Epithelial cell of proximal tubule (primary cell): ENCODE results near the gene RABGAP1L. TPM values are rescaled to one million over a fixed set of nuclear protein-coding genes. Genes with fewer than 3 reads are reported as not detected.
"Not testable (repeated sequence)": the region's sequence is repeated elsewhere in the genome, so short reads cannot be mapped to it uniquely, and the experiment has no call there.

Source experiments
- DNase-seq: peaks from one replicate; pipeline ENCODE4 v3.0.0-alpha.2; 2011; ENCODE audit warnings: low read depth
- H3K4me3 ChIP-seq: 2 replicates; pipeline ENCODE4 v1.5.1; 2011; ENCODE audit warnings: low read depth, mild to moderate bottlenecking, low read length
- total RNA-seq: library from RNA; depleted of rRNA; stranded (reverse); fragments of >200 nt; gene quantifications from 2 replicates; pipeline ENCODE4 v1.2.3, GENCODE V29; 2015
- TF ChIP-seq, protein P1 (sequence below): conservative IDR thresholded peaks from 2 replicates; pipeline ENCODE4 v1.5.1; 2012; ENCODE audit warnings: low read depth, mild to moderate bottlenecking, low read length

The RABGAP1L gene
- total RNA-seq, 1 donor from 2014 or later = 16.3 TPM

DNA sequence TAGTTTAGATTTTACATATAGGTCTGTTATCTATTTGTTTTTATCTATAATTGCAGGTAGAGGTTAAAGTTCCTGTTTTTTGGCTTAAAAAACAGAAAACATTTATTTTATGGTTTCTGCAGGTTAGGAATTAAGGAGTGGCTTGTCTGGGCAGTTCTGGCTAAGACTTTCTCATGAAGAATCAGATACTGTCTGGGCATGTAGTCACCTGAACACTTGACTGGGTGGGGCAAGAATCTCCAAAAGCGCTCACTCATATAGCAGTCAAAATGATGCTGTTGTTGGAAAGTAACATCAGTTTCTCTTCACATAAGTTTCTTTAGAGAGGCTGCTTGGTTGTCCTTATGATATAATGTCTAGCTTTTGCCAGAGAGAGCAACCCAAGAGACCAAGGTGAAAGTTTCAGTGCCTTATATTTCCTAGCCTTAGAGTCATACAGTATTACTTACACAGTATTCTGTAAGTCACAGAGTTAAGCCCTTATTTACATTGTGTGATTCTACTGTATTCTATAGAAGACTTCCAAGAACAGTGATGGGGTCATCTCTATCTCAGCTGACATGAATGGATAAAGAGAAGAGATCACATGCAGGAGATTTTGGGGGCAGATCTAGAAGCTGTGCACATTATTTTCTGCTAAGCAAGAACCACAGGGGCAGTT is 163.0 kb downstream of the RABGAP1L start:
- TF ChIP-seq, protein P1, sequence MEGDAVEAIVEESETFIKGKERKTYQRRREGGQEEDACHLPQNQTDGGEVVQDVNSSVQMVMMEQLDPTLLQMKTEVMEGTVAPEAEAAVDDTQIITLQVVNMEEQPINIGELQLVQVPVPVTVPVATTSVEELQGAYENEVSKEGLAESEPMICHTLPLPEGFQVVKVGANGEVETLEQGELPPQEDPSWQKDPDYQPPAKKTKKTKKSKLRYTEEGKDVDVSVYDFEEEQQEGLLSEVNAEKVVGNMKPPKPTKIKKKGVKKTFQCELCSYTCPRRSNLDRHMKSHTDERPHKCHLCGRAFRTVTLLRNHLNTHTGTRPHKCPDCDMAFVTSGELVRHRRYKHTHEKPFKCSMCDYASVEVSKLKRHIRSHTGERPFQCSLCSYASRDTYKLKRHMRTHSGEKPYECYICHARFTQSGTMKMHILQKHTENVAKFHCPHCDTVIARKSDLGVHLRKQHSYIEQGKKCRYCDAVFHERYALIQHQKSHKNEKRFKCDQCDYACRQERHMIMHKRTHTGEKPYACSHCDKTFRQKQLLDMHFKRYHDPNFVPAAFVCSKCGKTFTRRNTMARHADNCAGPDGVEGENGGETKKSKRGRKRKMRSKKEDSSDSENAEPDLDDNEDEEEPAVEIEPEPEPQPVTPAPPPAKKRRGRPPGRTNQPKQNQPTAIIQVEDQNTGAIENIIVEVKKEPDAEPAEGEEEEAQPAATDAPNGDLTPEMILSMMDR = no peak
- H3K4me3 ChIP-seq = no peak overlapping the region
- no peak for DNase-seq

DNA sequence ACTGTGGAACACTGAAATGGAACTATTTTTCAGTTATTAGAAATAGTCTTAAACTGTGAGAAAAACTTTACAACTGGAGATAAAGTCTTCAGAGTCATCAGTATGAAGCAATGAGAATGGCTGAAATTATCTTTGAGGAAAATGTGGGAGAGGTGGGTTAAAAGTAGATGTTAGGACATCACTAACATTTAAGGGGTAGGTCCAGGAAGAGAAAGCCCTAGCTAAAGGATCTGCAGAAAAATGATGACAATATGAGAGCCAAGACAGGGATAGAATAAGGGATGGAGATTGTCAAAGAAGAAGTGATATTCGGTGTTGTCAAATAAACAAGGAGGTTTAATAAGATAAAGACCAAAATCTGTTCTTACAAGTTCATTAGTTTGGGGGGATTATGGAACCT is 165.2 kb downstream of the RABGAP1L start:
- DNase-seq = no peak
- H3K4me3 ChIP-seq = no peak overlapping the region
- TF ChIP-seq, protein P1 = no peak

DNA sequence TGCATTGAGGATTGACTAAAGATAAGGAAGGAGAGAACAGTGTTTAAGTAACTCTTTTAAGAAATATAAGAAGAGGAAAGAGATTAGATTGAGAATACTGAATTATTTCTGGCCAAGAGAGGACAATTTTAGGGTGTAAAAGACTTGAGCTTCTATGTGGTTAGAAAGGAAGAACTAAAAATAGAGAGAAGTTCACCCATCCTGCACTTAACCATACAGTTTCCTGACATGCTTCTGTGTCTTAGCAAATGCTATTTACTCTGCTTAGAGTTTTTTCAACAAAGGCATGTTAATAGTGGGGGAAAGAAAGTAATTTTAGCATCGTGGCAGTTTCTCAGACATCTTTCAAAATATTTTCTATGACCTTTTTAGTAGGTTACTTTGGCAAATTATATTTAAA is 165.6 kb downstream of the RABGAP1L start:
- H3K4me3 ChIP-seq = no peak overlapping the region
- TF ChIP-seq, protein P1 = no peak
- no peak for DNase-seq

DNA sequence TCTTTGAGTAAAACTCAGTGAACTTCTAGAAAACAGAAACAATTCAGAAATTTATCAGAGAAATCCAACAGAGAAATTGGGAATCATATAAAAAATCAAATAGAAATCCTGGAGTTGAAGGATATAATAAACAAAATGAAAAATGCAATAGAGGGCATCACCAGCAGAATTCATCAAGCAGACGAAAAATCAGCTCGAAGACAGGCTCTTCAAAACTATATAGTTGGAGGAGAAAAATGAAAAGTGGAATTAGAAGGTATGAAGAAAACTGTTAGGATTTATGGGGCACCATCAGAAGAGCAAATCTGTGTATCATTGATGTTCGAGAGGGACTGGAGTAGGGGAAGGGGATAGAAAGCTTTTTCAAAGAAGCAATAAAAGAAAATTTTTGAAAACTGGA is 167.0 kb downstream of the RABGAP1L start:
- TF ChIP-seq, protein P1 = no peak
- DNase-seq = no peak
- H3K4me3 ChIP-seq = no peak overlapping the region

DNA sequence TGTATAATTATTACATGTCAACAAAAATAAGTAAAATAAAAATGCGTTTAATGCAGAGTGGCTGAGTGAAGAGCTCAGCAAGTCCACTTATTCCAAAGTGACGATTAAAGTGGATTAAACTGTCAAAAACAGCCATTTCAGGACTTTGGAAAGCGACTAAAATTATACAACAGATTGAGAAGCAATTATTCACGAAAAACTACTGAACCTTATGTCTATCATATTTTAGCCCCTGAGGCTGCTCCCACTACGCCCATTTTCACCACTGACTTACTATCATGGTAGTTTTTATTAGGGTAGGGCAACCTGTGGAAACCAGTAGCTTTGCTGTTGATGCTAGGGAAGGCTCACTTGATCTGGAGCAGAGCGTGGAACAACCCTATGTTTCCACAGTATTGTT is 174.1 kb downstream of the RABGAP1L start:
- TF ChIP-seq, protein P1 = no peak
- no peak overlapping the region for H3K4me3 ChIP-seq
- no peak for DNase-seq

DNA sequence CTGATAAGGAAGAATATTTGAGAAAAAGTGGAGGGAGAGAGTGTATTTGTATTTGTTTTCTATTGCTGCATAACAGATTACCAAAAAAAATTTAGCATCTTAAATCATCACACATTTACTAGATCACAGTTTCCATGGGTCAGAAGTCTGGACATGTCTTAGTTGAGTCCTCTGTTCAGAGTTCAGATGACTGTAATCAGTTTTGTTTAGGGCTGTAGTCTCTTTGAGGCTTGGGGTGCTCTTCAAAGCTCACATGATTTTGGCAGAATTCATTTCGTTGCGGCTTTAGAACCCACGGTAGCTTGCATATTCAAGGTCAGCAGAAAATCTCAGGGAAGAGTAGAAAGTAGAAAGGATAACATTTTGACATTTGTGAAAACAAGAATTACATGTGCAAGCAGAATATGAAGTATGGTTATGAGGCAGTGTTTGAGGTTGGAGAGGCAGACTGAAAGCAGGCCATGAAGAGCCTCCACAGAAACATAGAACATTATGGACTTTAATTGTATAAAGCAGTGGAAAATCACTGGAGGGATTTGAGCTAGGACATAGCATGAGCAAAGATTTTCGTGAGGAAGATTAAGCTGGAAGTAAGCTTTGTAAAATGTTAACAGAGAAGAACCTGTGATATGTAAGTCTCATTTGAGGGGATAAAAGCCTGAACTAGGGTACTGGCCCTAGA is 177.8 kb downstream of the RABGAP1L start:
- no peak overlapping the region for H3K4me3 ChIP-seq
- TF ChIP-seq, protein P1 = no peak
- DNase-seq = no peak

DNA sequence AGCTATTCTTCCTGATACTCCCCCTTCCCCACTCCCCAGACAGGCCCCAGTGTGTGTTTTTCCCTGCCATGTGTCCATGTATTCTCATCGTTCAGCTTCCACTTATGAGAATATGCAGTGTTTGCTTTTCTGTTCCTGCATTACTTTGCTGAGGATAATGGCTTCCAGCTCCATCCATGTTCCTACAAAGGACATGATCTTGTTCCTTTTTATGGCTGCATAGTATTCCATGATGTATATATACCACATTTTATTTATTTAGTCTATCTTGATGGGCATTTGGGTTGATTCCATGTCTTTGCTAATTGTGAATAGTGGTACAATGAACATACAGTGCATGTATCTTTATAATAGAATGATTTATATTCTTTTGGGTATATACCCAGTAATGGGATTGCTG is 181.1 kb downstream of the RABGAP1L start:
- not testable (repeated sequence) for DNase-seq, H3K4me3 ChIP-seq
